GM11168 (cell line): Measurements from ENCODE around the gene KMT2D.

Experiments
- in situ Hi-C: fragments of 300-500 bp; cut with MboI; formaldehyde crosslinking; loops from one replicate; pipeline ENCODE4 v1.12.0; 2022; ENCODE audit warnings: low sequenced_read_pairs; ENCODE audit not compliant: unreplicated experiment

The KMT2D gene

DNA sequence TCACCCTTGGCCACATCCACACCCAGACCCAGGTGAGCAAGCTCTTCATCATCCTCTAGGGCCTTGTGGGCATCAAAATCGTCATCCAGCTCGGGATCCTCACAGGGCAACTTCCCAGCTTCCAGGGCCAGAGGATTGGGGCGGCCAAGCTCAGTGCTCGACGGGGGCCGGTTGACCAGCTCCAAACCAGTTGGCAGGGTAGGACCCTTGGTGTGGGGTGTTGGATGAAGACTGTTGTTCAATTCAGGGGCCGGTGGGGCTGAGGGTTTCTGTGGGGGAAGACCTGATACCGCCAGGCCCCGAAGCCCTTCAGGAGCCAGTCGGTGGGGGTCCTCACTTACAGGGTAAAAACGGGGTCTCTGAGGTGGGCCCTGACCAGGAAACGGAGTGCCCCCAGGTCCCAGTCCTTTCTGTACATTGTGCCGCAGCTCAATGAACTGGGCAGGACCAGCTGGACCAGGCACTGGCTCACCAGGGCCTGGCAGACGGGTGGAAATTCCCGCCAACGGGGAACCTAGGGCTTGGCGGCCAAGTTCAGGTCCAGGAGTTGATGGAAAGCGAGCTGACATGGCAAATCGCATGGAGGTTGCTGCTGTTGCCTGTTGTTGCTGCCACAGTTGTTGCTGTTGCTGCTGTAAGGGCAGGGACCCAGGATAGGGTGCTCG, 22.2 kb downstream of the KMT2D start:
- in situ Hi-C loops, result no loop called here

DNA sequence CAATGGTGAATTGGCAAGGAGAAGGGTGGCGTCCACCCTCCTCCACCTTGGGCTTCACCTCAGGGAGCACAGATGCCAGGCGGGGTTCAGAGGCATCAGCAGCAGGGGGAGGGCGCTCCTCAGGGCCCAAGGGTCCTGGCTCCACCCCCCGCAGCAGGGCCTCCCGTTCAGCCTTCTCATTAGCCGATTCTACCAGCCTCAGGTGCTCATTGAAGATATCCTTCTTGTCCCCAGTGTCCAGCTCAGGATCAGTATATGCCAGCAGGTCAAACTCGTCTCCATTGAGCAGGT, 22.7 kb downstream of the KMT2D start:
- in situ Hi-C loops, result no loop called here

DNA sequence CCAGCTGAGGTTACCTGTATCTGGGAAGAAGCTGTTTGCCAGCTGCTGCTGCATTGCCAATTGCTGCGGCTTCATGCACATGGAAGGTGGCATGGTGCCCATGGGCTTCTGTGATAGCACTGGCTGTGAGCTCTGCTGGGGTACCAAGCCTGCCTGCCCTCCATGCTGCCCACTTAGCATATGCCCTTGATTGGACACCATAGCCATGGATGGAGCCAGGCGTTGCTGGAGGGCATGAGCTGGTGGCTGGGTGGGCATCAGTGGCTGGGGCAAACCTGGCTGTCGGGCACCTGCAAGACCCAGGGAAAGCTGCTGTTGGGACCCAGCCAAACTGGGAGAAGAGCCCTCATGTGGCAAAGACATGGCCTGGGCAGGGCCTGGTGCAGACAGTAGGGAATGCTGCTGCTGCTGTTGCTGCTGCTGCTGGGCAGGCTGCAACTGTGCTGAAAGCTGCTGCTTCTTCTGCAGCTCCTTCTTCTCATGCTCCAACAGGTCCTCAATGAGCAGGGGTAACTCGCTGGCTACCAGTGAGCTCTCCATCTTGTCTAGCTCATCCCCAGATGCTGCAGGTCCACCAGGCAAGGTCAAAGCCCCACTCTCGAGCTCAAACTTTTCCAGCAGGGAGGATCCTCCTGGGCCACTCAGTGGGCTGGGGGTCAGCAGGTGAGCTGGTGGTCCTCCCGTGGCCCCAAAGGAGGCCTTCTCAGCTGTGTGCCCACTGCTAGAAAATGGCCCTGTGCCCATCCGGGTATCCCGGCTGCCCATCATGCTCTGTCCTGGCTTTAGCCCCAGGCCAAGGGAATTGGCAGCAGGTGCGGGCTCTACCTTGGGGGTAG, 23.3 kb downstream of the KMT2D start:
- in situ Hi-C loops, result no loop called here

DNA sequence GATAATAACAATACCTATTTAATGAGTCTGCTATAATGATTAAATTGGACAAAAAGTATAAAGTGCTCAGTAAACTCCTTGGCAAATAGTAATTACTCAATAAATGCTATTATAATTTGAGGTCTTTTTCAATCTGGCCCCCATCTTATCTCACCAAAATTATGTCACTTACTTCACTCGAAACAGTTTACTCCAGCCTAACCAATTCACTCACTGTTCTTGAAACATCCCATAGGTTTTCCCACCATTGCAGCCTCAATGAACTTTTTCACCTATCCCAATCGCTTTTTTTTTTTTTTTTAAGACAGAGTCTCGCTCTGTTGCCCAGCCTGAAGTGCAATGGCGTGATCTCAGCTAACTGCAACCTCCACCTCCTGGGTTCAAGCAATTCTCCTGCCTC, 24.6 kb downstream of the KMT2D start:
- in situ Hi-C loops, result no loop called here

DNA sequence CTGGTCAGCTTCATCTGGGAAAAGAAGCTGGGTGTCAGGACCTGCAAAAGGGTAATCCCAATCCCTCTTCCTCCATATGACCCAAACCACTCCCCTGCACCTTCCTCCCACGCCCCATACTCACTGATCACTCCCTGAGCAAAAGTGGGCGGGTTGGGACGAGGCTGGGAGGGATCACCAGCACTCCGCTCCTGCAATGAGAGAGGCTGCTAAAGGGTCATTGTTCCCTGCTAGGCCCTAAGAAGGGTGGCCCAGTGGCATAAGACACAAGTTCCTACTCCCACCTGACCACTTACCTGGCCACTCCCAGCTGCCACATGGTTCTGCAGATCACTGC, 26.3 kb downstream of the KMT2D start:
- in situ Hi-C loops, result no loop called here

DNA sequence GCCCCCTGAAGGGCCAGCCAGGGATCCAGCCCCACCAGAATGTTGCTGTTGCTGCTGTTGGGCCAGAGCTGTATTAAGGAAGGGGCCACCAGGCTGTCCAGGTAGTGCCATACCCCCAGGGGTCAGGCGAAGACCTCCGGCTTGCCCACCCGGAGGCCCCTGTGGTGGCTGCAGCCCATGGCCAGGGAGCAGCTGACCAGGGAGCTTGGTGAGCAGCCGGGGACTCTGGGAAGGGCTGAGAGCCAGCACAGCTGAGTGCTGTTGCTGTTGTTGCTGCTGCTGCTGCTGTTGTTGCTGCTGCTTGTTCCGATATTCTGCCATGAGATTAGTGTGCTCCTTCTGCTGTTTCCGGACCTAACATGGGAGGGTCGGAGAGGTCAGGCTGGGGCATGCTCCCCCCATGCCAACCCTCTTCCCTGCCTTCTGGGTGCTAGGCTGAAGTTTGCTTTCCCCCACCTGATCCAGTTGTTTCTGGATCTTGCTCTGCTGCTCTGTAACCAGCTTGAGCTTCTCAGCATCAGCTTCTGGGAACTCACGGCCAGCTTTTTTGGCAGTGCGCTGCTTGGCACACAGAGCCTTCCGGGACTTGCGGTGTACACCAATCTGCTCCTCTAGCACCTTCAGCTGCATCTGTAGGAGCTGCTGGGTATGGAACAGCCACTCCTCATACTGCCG, 26.8 kb downstream of the KMT2D start:
- in situ Hi-C loops, result no loop called here

DNA sequence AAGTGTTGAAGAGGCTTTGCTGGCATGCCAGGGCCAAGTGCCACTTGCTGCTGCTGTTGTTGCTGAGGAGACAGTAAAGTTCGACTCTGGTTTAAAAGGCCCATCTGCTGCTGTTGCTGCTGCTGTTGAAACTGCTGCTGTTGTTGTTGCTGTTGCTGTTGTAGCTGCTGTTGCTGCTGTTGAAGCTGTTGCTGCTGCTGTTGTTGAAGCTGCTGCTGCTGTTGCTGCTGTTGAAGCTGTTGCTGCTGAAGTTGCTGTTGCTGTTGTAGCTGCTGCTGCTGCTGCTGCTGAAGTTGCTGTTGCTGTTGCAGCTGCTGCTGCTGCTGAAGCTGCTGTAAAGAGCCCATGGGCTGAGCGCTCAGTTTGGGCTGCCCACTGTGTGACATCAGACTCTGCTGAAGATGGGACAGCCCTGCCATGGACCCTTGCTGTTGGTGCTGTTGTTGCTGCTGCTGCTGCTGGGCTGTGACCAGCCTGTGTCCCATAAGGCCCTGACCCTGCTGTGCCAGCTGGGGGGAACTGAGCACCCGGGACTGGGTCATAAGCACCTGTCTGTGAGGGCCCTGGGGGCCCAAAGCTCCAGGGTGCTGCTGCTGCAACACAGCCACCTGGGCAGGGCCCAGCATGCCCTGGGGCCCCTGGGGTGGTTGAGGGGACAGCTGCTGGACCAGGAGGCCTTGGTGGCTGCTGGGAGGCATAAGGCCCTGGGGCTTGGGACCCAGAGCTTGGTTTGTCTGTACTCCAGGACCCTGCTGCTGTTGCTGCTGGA, 27.7 kb downstream of the KMT2D start:
- in situ Hi-C loops, result no loop called here

DNA sequence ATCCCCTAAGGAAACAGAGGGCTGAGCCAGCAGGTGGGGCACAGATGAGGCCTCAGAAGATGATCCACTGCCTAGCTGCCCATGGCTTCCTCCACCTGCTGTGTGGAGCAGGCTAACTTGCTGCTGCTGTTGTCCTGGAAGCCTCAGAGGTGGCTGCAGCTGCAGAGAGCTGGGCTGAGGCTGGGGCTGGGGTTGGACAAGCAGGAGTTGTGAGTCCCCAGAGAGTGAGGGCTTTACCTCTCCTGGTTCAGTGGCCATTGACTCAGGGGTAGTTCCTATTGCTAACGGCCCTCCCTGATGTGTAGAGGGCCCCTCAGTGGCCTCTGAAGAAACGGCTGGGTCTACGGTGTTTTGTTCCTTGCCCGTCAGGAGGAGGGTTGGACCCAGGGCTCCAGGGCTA, 28.3 kb downstream of the KMT2D start:
- in situ Hi-C loops, result no loop called here

DNA sequence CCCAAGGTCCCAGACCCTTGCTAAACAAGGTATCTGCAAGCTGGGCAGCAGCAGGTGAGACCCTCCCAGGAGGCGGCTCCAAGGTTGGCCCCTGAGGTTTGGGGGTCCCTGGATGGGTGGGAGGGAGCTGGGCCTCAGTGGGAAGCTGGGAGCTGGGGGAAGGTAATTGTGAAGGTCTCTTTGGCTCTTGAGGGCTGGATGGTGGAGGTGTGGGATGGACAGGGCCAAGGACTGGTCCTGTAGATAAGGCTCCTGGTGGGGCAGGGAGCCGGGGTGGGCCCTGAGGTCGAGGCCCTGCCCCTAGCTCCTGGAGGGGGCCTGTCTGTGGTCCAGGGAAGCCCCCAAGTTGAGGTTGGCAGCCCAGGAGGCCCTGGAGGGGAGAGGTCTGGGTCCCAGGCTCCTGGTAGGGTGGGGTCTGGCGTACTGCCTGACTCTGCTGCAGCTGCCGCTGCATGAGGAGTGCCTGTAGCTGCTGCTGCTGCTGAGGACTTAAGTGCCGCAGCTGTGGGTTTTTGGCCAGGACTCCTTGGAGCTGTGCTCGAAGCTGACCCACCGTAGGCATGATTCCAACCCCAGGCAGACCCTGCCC, 28.9 kb downstream of the KMT2D start:
- in situ Hi-C loops, result no loop called here

DNA sequence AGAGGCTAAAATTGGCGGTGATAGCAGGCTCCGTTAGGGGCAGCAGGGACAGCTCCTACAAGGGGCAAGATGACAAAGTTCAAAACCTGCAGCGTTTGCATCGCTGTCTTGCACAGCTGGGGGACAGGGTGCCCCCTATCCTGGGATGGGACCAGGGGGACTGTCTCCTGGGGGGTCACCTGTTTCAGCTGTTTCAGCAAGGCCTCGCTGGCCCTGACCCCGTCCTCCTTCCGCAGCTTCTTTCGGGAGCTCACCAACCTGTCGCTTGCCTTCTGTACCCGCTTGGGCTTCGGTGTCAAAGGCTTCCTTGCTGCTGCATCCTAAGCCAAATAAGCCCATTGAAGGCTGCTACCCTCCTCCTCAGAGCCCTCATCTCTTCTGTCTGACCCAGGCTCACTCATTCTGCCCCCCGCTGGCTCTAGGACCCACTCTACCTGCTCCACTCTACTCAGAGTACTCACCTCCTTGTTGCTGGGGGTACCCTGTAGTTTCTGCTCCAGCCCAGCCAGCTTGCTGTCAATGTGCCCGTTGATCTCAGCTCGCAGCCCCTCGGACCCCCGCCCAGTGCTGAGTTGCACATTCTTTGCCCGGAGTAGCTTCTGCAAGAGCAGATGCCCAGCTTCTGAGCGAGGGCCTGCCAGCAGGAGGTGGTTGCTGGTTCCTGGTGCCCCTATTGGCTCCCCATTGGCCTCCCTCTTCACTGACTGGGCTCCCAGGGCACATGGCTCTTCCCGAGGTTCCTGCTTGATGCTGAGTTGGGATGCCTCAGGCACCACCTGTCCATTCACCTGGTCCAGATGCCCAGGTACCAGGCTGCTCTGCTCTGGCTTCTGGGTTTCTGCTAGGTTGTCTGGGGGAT, 29.7 kb downstream of the KMT2D start:
- in situ Hi-C loops, result no loop called here

DNA sequence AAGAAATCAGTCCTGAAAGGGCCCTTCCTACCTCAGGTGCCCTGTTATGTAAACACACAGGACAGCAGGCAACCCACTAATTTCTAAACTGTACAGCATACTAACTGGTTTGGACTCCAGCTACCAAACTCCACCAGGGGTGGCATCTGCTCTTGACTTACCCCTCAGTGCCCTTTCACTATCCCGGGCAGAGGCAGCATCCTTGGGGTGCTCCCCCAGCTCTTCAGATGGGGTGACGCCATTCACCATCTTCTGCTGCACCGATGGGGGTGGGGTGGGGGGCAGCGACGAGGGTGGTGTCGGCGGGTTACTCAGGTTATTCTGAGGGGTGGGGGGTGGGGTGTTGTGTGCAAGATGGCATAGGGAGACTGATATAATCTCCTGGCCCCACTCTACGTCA, 30.5 kb downstream of the KMT2D start:
- in situ Hi-C loops, result no loop called here

DNA sequence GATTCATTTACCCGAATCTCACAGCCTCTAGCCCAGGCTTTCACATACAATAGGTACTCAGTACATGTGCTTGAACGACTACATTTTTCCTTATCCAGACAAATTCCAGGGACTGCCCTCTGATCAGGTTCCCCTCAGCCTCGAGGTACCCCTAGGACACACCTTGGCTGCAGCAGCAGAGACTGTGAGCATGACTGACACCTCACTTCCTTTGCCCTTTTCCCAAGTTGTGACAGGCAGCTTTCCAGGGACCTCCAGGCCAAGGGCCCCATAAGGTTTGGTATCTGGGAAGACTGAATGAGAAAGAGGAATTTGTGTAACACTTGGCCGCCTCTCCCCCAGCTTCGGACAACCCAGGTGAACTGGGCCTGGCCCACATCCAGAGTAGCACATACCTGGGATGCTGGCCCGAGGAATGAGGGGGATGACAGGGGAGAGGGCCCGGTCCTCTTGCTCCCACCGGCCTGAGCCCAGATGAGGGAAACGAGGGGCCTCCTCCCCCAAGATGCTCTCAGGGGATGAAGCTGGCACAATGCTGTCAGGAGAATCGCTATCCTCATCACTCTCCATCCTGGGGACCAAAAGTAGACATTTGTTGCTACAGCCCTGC, 31.8 kb downstream of the KMT2D start:
- in situ Hi-C loops, result no loop called here

DNA sequence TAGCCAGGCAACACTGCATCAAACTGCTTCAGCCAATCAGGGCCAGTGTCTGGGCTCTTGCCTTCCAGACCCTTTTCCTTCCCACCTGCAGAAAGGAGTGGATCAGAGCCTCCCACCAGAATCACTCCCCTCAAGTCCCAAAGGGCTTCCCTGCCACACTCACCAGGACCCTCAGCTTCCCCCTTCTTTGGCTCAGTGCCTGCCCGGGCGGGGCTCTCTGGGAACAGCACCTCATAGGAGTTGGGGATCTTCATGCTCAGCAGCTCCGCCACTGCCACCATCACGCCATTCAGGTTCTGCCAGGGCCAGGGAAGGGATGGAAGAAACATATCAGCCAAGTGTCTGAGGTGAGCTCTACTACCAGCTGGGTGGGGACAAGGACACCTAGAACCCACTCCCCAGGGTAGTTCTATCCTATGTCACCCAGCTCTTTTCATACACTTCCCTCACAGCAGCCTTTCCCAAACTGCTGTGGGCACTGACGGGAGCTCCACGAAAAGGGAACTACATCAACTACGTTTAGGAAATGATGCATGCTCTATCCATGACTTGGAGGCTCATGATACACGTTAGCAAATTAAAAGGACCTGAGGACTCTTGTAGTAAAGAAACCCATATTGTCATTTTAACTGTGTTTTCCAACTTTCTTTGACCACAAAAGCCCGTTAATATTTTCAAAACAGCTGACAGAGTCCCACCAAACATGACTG, 32.6 kb downstream of the KMT2D start:
- in situ Hi-C loops, result no loop called here

DNA sequence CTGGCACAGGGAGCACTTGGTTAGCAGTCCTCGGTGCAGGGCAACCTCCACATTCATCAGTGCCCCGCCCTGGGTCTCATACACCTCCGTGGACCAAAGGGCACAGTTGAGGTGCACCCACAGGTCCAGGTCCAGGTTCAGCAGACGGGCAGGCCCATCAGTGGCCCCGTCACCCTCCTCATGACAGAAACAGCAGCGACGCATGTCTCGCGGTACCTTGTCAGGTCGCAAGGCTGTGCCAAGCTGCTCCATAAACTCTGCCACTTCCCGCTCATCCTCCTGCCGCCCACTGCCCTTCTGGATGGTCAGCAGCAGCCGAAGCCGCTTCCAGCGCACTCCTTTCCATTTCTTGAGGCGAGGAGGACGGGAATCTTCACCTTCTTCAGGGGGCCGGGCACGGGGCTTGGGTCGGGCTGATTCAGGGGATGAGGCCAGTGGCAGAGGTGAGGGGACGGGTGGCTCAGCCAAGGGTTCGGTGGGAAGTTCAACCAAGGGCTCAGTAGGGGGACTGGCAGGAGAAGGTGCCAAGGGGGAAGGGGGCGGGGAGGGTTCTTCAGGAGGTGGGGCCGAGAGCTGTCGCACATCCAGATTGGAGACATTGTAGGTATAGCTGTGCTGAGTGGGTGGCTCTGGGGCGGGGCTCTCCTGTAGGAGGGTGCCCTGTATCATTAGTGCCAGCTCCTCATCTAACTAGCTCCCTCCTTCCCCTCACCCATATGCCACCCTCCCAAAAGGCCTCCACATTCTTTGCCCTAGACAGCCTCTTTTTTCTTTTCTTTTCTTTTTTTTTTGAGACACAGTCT, 33.7 kb downstream of the KMT2D start:
- in situ Hi-C loops, result no loop called here

DNA sequence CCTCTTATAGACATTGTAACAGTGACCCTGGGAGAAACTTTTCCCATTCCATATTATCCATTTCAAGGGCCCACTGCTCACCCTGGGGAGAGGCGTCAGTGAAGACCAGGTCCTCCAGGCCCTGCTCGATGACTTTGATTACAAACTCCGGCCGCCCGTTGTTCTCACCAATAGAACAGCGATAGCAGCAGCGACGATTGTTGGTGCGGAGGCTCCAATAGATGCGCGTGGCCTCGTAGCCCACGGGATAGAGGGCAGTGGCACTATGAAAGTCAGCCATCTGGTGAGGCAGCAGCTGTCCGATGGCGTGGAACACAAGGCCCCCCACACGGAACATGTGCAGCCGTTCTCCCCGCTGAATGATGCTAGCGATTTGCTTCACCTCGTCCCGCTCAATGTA, 34.5 kb downstream of the KMT2D start:
- in situ Hi-C loops, result no loop called here

DNA sequence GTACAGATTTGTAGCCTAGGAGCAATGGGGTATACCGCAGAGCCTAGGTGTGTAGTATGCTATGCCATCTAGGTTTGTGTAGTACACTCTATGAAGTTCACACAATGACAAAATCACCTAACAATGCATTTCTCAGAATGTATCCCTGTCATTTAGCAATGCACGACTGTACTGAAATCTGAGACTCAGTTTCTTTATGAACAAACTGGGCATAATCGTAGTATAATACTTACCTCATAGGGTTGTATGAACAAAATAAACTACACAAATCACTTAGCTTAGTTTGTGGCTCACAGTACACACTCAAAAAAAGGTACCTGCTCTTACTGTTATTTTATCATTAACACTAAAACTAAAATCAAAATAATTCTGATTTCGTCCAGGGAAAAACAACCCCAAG, 35.1 kb downstream of the KMT2D start:
- in situ Hi-C loops, result no loop called here

DNA sequence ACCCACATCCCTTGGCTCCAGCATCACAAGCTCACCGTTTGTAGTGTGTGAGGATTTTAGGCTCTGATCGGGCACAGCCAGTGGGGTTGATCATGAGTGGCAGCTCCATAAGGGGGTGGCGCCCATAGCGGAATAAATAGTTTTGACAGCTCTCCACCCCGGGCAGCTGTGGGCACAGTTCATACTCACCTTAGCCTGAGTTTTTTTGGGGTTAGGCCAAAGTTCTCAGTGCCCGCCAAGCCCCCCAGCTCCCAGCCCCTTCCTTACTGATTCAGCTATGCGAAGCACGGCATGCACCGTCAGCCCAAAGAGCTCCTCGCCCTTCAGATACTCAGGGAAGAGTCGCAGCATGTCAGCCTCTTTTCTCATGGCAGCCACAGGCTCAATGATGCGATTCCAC, 36.1 kb downstream of the KMT2D start:
- in situ Hi-C loops, result no loop called here

DNA sequence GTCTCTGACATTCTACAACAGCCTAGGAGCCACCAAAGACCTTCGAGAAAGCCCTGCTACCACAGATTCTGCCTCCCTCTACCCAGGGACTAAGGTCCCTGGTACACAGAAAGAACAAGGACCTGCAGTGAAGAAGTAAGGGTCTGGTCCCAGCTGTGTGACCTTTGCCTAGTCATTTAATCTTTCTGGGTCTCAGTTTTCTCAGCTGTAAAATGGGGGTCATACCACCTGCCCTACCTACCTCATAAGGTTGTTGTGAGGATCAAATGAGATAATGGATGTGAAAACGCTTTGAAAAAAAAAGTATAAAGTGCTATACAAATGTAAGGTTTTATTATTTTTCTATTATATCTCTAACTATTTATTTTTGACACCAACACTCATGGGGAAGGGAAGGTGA, 36.8 kb downstream of the KMT2D start:
- in situ Hi-C loops, result no loop called here
